ENCODE results near the gene PRKCE.

The PRKCE gene

GRCh38 chr2:45761635-45762034 lies 110.2 kb downstream of the PRKCE start:
- Histone ChIP-seq H3K4me3 (ENCODE audit: low read depth, low read length) (no peak overlapping the region), H3K27me3 (no peaks in the 10 kb centered on the region), H3K36me3 (no peaks in the 10 kb centered on the region), H3K4me1 (peaks cover 64% of the 10 kb centered on the region), H3K9me3 (no peaks in the 10 kb centered on the region)
- no peak for TF ChIP-seq CTCF (IDR thresholded peaks at IDR 0.05; ENCODE audit: low read depth, low read length)
- DNase-seq: no peak

- H3K36me3 ChIP-seq: no peaks in the 10 kb centered on the region
- no peak for TF ChIP-seq CTCF (IDR thresholded peaks at IDR 0.05; ENCODE audit: low read depth, low read length)
- H3K27me3 ChIP-seq: no peaks in the 10 kb centered on the region
- H3K4me1 ChIP-seq: peaks cover 74% of the 10 kb centered on the region
- H3K9me3 ChIP-seq: no peaks in the 10 kb centered on the region
- no peak for DNase-seq
- no peak overlapping the region for H3K4me3 ChIP-seq (ENCODE audit: low read depth, low read length)
Measured at GRCh38 chr2:45763255-45763654, 111.8 kb downstream of the PRKCE start.

GRCh38 chr2:45763797-45764196 lies 112.3 kb downstream of the PRKCE start:
- Histone ChIP-seq H3K4me3 (ENCODE audit: low read depth, low read length) (no peak overlapping the region), H3K9me3 (no peaks in the 10 kb centered on the region), H3K27me3 (no peaks in the 10 kb centered on the region), H3K36me3 (no peaks in the 10 kb centered on the region), H3K4me1 (peaks cover 76% of the 10 kb centered on the region)
- TF ChIP-seq CTCF (IDR thresholded peaks at IDR 0.05; ENCODE audit: low read depth, low read length): no peak
- no peak for DNase-seq

GRCh38 chr2:45765007-45765727 lies 113.7 kb downstream of the PRKCE start:
- no peak for TF ChIP-seq CTCF (IDR thresholded peaks at IDR 0.05; ENCODE audit: low read depth, low read length)
- H3K4me3 ChIP-seq (ENCODE audit: low read depth, low read length): no peak overlapping the region
- peaks cover 79% of the 10 kb centered on the region for H3K4me1 ChIP-seq
- H3K36me3 ChIP-seq: no peaks in the 10 kb centered on the region
- DNase-seq: no peak
- no peaks in the 10 kb centered on the region for H3K9me3 ChIP-seq
- no peaks in the 10 kb centered on the region for H3K27me3 ChIP-seq

- H3K9me3 ChIP-seq: no peaks in the 10 kb centered on the region
- no peaks in the 10 kb centered on the region for H3K27me3 ChIP-seq
- no peak for TF ChIP-seq CTCF (IDR thresholded peaks at IDR 0.05; ENCODE audit: low read depth, low read length)
- H3K36me3 ChIP-seq: no peaks in the 10 kb centered on the region
- H3K4me1 ChIP-seq: peaks cover 84% of the 10 kb centered on the region
- H3K4me3 ChIP-seq (ENCODE audit: low read depth, low read length): peak overlapping the region; percentile 3; the same call in 1 of the 2 replicates
- peak; percentile 82 for DNase-seq
Measured at GRCh38 chr2:45765728-45766254, 114.3 kb downstream of the PRKCE start.

- H3K9me3 ChIP-seq: no peaks in the 10 kb centered on the region
- DNase-seq: no peak
- peaks cover 74% of the 10 kb centered on the region for H3K4me1 ChIP-seq
- no peak overlapping the region for H3K4me3 ChIP-seq (ENCODE audit: low read depth, low read length)
- H3K36me3 ChIP-seq: peaks cover 1% of the 10 kb centered on the region; the same call in 1 of the 2 replicates
- H3K27me3 ChIP-seq: no peaks in the 10 kb centered on the region
- TF ChIP-seq CTCF (IDR thresholded peaks at IDR 0.05; ENCODE audit: low read depth, low read length): no peak
Measured at GRCh38 chr2:45768208-45768607, 116.7 kb downstream of the PRKCE start.

All from BE2C (cell line).